HUES48 (cell line): ENCODE results near the gene PHACTR3.

ENCODE experiments used
- H3K27ac ChIP-seq: one replicate; pipeline ENCODE4 v1.7.0; 2013; ENCODE audit warnings: low read depth, low read length, inconsistent platforms
- H3K27me3 ChIP-seq: 2 replicates; pipeline ENCODE4 v1.6.1; 2013; ENCODE audit warnings: mild to moderate bottlenecking, low read length; ENCODE audit not compliant: control insufficient read depth, insufficient read depth
- H3K36me3 ChIP-seq: 2 replicates; pipeline ENCODE4 v1.6.1; 2013; ENCODE audit warnings: low read length; ENCODE audit not compliant: control insufficient read depth, insufficient read depth
- H3K4me1 ChIP-seq: 2 replicates; pipeline ENCODE4 v1.6.1; 2013; ENCODE audit warnings: mild to moderate bottlenecking, low read length; ENCODE audit not compliant: control insufficient read depth, insufficient read depth
- H3K4me3 ChIP-seq: 2 replicates; pipeline ENCODE4 v1.5.1; 2013; ENCODE audit warnings: mild to moderate bottlenecking, low read depth, low read length
- H3K9ac ChIP-seq: 2 replicates; pipeline ENCODE4 v1.6.1; 2013; ENCODE audit warnings: mild to moderate bottlenecking, low read depth, low read length, moderate library complexity
- H3K9me3 ChIP-seq: 2 replicates; pipeline ENCODE4 v1.6.1; 2013; ENCODE audit warnings: low read length; ENCODE audit not compliant: control insufficient read depth, insufficient read depth

The PHACTR3 gene

DNA sequence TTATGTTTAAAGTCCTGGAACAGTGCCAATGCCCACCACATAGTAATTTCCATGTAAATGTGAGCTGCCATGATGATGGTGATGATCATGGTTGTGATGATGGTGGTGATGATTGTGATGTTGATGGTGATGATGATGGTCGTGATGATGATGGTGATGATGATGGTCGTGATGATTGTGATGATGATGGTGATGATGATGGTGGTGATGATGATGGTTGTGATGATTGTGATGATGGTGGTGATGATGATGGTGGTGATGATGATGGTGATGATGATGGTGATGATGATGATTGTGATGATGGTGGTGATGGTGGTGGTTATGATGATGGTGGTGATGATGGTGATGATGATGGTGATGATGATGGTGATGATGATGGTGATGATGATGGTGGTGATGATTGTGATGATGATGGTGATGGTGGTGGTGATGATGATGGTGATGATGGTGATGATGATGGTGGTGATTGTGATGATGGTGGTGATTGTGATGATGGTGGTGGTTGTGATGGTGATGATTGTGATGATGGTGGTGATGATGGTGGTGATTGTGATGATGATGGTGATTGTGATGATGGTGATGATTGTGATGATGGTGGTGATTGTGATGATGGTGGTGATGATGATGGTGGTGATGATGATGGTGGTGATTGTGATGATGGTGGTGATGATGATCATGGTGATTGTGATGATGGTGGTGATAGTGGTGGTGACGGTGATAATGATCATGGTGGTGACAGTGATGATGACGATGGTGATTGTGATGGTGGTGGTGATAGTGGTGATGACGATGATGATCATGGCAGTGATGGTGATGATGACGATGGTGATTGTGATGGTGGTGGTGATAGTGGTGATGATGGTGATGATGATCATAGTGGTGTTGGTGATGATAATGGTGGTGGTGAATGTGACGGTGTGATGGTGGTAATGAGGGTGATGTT lies 82.3 kb downstream of the PHACTR3 start:
- no peak overlapping the region for H3K9ac ChIP-seq
- H3K27me3 ChIP-seq = no peaks in the 10 kb centered on the region
- H3K36me3 ChIP-seq = no peaks in the 10 kb centered on the region

DNA sequence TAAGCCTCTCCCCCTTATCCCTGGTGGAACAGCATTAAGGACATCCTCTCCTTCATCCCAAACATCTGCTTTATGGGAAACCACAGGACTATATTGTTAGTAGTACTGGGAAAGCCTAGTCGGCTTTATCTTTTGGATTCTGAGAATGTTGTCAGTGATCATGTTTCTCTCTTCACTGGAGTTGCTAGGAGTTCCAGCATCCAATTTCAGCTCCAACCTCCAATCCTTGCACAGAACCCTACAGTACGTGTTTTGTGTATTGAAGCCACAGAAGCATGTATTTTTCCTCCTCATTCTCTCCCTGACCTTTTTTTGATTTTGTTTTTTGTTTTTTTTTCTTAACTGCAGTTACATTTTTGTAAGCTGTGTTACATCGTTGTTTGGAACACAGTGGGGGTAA lies 84.0 kb downstream of the PHACTR3 start:
- Histone ChIP-seq H3K4me3 (no peak overlapping the region), H3K9me3 (peaks cover 40% of the 10 kb centered on the region), H3K9ac (no peak overlapping the region), H3K36me3 (no peaks in the 10 kb centered on the region), H3K27me3 (no peaks in the 10 kb centered on the region), H3K4me1 (no peaks in the 10 kb centered on the region), H3K27ac (no peak overlapping the region)

More for the DNA sequence above, 82.3 kb downstream of the PHACTR3 start:
- no peak overlapping the region for H3K27ac ChIP-seq
- H3K9me3 ChIP-seq = peaks cover 37% of the 10 kb centered on the region
- no peak overlapping the region for H3K4me3 ChIP-seq
- H3K4me1 ChIP-seq = no peaks in the 10 kb centered on the region

DNA sequence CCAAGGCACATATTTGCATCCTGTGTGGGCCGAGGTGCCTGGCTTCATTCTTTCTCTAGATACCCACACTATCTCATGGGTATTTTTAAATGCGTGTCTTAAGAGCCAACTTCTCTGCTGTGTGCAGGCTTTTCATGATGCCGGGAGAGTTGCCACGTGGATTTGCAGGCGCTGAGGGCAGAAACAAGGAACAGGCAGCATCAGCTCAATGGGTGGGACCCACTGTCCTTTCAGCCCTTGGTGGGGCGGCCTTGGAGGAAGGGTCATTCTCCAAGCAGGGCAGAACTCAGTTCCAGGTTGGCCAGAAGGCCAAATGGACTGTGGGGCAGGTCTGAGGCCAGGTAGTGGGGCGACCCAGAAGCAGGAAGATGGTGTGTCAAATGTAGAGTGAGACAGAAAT lies 84.7 kb downstream of the PHACTR3 start:
- H3K4me1 ChIP-seq = no peaks in the 10 kb centered on the region
- no peaks in the 10 kb centered on the region for H3K27me3 ChIP-seq
- no peak overlapping the region for H3K9ac ChIP-seq
- H3K4me3 ChIP-seq = no peak overlapping the region
- H3K36me3 ChIP-seq = no peaks in the 10 kb centered on the region
- H3K9me3 ChIP-seq = peaks cover 42% of the 10 kb centered on the region
- H3K27ac ChIP-seq = no peak overlapping the region

DNA sequence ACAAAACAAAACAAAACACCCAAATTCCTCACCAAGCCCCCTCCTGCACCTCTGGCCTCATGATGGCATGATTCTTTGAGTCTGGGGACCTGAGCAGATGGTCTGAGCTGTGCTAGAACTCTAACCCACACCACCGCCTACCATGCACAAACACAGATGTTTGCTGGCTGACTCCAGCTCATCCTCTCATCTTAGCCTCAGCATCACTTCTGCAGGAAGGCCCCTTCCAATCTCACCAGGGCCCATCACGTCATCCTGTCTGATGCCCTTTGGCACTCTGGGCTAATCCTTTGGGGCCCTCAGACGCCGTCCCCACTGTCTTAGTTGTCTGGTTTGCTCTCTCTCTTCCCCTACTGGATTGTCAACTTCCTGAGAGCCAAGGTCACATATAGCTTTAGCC lies 85.8 kb downstream of the PHACTR3 start:
- H3K9ac ChIP-seq = no peak overlapping the region
- no peaks in the 10 kb centered on the region for H3K27me3 ChIP-seq
- H3K4me1 ChIP-seq = no peaks in the 10 kb centered on the region
- H3K9me3 ChIP-seq = peaks cover 48% of the 10 kb centered on the region
- H3K27ac ChIP-seq = no peak overlapping the region
- H3K4me3 ChIP-seq = no peak overlapping the region
- H3K36me3 ChIP-seq = no peaks in the 10 kb centered on the region

DNA sequence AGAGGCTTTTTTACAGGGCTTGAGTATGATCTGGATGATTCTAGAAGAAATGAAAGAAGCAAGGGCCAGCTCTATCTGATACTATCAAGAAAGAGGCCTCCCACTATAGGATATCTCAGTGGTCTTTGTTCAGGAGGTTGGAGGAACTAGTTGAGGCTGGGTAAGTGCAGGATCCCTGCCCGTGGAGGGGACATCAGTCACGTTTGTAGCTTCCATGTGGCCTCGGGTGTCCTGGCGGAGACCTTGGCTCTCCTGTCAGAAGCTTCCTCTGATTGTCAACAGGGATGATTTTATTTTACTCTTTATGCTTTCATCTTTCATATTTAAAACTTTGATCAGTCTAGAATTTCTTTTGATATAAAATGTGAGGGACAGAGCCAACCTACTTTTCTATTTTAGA lies 86.6 kb downstream of the PHACTR3 start:
- Histone ChIP-seq H3K9me3 (peaks cover 41% of the 10 kb centered on the region), H3K27ac (no peak overlapping the region), H3K9ac (no peak overlapping the region), H3K36me3 (no peaks in the 10 kb centered on the region), H3K4me3 (no peak overlapping the region), H3K27me3 (no peaks in the 10 kb centered on the region), H3K4me1 (no peaks in the 10 kb centered on the region)

DNA sequence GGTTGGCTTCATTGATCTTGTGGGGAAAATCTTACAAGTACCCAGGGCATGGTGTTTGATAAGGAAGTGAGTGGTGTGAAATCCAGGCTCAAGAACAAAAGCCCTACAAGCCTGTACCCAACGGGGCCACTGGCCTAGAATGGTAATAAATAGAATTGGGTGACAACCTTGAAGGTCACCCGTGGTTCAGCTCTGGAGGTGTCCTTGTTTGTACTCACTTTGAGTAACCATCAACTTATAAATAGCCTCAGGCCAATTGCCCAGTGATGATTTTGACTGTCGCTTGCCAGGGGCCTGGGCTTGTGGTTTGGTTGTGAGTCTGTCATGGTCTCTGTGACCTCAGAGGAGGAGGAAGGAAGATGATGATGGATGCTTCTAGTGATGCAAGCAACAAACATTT lies 87.8 kb downstream of the PHACTR3 start:
- H3K36me3 ChIP-seq = no peaks in the 10 kb centered on the region
- H3K4me3 ChIP-seq = no peak overlapping the region
- peaks cover 29% of the 10 kb centered on the region for H3K9me3 ChIP-seq
- no peak overlapping the region for H3K27ac ChIP-seq
- no peaks in the 10 kb centered on the region for H3K4me1 ChIP-seq
- no peaks in the 10 kb centered on the region for H3K27me3 ChIP-seq
- no peak overlapping the region for H3K9ac ChIP-seq

DNA sequence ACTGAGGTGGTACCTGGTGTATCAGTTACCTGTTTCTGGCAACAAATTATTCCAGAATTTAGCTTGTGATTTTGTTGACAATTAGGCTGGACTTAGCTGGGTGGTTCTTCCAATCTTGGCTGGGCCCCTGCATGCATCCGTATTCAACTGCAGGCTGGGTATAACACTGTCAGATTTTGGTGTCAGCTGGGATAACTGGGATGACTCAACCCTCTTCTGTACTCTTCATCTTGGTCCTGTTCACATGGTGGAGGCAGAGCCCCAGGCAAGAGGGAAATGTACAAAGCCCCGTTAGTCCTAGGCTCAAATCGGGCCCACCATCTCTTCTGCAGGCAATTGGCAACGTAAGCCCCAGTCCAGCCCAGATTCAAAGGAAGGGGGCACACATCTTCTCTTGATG lies 89.2 kb downstream of the PHACTR3 start:
- Histone ChIP-seq H3K9me3 (peaks cover 35% of the 10 kb centered on the region), H3K36me3 (no peaks in the 10 kb centered on the region), H3K27ac (no peak overlapping the region), H3K9ac (no peak overlapping the region), H3K27me3 (no peaks in the 10 kb centered on the region), H3K4me3 (no peak overlapping the region), H3K4me1 (no peaks in the 10 kb centered on the region)

DNA sequence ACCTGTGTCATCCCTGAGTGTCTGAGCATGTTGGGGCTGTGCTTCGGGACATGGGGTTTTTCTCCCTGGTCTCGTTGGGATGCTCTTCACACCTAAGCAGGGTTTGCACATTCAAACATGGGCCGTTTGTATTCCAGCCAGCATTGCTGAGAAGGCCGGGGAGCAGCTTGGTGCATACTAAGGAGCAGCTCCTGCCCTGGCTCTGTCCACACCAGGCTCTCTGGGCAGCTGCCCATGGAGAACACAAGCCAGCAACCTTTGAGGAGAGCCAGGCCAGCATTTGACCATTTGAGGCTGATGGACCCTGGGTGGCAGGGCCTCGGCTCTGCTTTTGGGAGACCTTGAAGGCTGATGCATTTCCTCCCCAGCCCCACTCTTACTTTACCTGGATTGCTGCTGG lies 92.1 kb downstream of the PHACTR3 start:
- Histone ChIP-seq H3K9ac (no peak overlapping the region), H3K4me1 (no peaks in the 10 kb centered on the region), H3K9me3 (peaks cover 19% of the 10 kb centered on the region), H3K27me3 (no peaks in the 10 kb centered on the region), H3K36me3 (no peaks in the 10 kb centered on the region), H3K4me3 (no peak overlapping the region), H3K27ac (no peak overlapping the region)

DNA sequence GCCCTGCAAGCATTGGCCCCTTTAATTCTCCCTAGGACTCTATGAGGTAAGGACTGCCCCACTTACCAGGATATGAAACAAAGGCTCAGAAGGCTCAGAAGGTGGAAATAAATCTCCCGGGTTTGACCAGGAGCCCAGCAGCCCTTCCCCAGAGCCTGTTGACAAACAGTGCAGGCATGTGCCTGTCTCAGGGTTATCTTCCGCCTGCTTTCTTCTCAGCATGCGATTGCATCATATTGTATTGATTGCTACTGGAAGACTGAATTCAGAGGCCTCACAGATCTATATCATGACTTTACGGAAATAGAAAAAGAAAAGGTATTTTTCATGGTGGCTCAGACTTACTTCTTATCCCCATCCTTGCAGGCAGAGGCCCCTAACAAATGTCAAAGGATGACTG lies 92.7 kb downstream of the PHACTR3 start:
- H3K27ac ChIP-seq = no peak overlapping the region
- no peaks in the 10 kb centered on the region for H3K27me3 ChIP-seq
- no peaks in the 10 kb centered on the region for H3K36me3 ChIP-seq
- no peak overlapping the region for H3K4me3 ChIP-seq
- H3K9me3 ChIP-seq = peaks cover 16% of the 10 kb centered on the region
- H3K9ac ChIP-seq = no peak overlapping the region
- no peaks in the 10 kb centered on the region for H3K4me1 ChIP-seq

DNA sequence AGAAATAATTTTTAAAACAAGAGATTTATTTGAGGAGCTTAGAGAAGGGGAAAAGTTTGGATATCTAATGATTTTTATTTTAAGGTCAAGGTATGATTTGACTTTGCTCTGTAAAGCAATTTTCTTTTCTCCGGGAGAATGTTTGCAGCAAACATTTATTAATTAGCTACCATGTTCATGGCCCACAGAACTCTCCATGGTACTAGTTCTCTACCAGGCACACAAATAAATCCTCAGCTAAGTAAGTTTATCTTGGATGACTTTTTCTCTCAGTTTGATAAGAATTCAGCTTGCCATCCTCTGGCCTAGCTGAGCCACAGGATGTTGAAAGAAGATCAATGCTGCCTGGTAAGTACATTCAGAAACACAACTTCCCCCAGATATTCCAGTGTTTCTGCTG lies 94.3 kb downstream of the PHACTR3 start:
- H3K36me3 ChIP-seq = no peaks in the 10 kb centered on the region
- H3K27me3 ChIP-seq = no peaks in the 10 kb centered on the region
- H3K27ac ChIP-seq = no peak overlapping the region
- H3K9ac ChIP-seq = no peak overlapping the region
- no peak overlapping the region for H3K4me3 ChIP-seq
- no peaks in the 10 kb centered on the region for H3K4me1 ChIP-seq
- peaks cover 16% of the 10 kb centered on the region for H3K9me3 ChIP-seq

DNA sequence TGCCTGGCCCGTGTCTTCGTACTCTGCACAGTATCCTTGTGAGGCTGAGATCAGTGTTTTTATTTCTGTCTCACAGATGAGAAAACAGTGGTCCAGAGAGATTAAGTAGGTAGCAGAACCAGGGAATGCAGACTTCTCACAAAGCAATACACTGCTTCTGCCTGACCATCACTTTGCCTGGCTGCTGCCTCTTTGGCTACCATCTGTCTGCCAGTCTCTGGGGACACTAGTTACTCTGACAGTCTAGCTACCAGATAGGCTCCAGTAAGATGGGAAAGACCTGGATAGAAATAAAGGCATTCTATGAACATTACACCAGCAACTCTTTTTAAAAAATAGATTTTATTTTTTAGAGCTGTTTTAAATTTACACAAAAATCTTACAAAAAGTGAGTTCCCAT lies 96.9 kb downstream of the PHACTR3 start:
- Histone ChIP-seq H3K9ac (no peak overlapping the region), H3K27me3 (no peaks in the 10 kb centered on the region), H3K36me3 (no peaks in the 10 kb centered on the region), H3K4me1 (0 out of 2 replicates have a peak, but pooled peaks cover 4% of the 10 kb centered on the region), H3K27ac (no peak overlapping the region), H3K9me3 (peaks cover 7% of the 10 kb centered on the region; the same call in 1 of the 2 replicates), H3K4me3 (no peak overlapping the region)
